HPDE6-E6E7 (cell line): ENCODE results near the gene ELN.

Source experiments
- DNase-seq: peaks from one replicate; pipeline ENCODE4 v3.0.0; 2011; ENCODE audit warnings: missing footprints; ENCODE audit errors: extremely low spot score

ELN gene

DNA sequence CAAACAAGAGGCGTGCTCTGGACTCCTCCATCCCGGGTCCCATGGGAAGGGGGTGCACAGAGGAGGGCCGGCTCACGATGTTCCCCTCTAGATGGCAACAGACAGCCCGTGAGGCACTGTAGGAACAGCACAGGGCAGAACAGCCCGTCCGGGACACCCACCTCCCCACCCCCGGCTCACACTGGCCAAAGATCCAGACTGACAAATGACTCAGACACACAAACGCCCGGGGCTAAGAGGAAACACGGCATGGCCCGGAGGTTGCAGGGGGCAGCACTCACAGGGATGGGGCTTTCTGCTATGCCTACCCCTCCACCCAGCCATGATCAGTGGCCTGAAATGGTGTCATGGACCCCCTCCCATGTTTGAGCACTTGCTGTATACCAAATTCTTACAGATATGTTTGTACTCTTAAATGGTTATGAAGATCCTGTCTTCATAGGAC is 4.9 kb upstream of the ELN start:
- DNase-seq, result peak; percentile 72

DNA sequence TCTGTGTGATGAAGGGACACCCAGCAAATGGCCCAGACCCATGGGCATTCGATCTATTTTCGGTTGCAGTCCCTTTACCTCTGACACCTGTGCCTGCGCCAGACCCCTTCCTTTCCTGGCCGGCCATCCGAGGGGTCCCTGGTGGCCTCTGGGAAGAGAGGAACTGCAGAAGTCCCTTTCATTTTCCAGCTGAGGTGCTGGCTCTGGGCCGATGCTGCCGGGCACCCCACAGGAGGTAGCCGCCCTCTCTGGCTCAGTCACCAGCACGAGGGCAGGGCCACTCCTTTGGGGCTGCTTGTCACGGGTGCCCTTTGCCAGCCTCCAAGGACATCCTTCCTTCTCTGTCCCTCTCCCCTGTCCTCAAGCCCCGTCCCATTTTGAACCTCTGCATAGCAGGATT is 4.2 kb upstream of the ELN start:
- DNase-seq, result no peak

DNA sequence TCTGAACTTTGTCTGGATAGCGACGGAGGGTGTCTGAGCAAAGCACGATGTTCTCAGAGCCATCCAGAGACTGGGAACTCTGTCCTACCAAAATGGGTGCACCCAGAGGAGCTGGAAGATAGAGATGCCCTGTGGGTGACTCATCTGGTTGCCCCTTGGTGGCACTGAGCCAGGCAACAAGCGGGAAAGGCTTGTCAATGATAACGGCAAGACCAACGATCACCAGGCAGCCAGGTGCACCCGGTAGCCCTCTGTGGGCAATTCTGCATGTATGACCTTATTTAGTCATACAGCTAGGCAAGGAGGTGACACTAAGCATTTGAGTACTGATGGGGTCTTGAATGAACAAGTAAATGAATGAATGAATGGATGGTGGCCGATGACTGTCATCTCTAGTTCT is 2.8 kb upstream of the ELN start:
- DNase-seq, result no peak

DNA sequence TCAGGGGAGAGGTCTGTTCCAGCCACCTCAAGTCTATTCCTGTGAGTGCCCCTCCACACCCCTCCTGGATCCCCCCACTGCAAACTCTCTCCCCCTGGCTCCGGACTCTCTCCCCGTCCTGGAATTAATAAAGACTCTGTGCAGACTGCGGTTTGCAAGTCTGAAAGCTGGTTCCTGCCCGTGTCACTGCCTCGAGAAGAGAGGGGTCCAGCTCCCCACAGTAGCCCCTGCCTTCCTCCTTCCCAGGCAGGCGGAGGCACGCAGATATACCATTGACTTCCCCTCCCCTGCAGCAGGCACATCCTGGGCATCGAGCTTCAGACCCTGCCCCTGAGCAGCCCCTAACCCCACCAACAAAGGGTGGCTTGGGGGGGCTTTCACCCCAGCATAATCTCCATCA is 2.2 kb upstream of the ELN start:
- DNase-seq, result no peak

- no peak for DNase-seq
Observed at GRCh38 chr7:74026406-74026902, 1.5 kb upstream of the ELN start.

GRCh38 chr7:74026903-74027682 is 880 bp upstream of the ELN start:
- peak; percentile 52 for DNase-seq

GRCh38 chr7:74028321-74028838 is 407 bp downstream of the ELN start:
- DNase-seq, result no peak

GRCh38 chr7:74029089-74029785 is 1.3 kb downstream of the ELN start:
- DNase-seq, result no peak

- DNase-seq, result no peak
Observed at GRCh38 chr7:74029991-74030415, 2.0 kb downstream of the ELN start.

DNA sequence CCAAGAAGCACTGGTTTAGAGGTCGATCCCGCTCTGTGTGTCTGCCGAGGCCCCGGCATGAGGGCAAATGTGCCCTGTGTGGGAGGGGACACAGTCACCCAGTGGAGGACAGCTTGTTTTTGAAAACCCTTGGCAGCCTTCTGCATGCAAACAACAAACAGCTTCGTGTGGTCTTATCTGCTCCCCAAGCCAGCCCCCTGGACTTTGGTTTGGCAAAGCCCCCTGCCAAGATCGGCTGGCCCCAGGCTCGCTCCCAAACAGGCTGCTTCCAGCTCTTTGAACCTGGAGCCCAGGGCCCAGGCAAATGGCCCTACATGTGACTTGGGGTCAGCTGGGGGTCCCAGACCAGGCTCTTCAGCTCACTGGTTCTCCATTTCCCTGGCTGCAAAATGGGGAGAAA is 2.9 kb downstream of the ELN start:
- DNase-seq, result no peak

DNA sequence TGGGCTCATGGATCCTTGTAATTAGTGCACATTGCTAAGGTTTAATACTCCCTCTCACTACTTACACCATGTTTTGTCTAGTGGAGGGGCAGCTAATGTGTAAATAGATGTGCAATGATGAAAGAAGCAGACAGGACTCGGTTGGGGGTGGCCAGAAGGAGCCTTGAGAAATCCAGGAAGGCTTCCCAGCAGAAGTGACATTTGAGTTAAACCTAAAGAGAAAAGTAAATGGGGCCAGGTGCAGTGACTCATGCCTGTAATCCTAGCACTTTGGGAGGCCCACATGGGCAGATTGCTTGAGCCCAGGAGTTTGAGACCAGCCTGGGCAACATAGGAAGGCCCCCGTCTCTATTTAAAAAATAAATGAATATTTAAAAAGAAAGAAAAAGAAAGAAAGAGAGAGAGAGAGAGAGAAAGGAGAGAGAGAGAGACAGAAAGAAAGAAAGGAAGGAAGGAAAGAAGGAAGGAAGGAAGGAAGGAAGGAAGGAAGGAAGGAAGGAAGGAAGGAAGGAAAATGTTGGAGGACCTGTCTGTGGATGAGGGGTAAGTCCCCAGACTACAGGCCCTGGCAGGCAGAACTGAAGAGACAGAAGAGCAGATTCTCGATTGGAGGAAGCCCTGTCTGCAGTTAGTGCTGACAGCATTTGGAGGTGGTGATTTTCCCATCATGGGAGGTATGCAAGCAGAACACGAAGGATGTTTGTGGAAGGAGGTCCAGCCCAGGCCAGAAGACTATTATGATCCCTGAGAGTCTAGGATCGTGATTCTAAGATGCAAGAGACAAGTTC is 3.6 kb downstream of the ELN start:
- no peak for DNase-seq

GRCh38 chr7:74032191-74032490 is 4.2 kb downstream of the ELN start:
- DNase-seq, result no peak

GRCh38 chr7:74032624-74033371 is 4.8 kb downstream of the ELN start:
- DNase-seq, result no peak

GRCh38 chr7:74033372-74034311 is 5.7 kb downstream of the ELN start:
- no peak for DNase-seq

DNA sequence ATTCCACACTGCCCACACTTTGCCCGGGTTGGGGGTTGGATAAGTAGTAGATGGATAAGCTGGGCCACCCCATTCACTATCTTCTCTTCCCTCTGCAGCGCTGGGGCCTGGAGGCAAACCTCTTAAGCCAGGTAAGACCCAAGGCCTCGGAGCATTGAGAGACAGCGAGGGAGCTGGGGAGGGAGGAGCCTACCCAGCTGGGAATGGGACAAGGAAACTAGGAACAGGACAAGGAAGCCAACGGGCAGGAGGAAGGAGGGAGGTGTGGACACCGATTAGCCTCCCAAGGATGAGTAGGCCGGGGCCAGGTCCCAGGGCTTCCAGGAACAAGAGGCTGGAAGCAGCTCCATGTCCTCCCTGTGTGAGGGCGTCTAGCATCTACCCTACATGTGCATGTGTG is 9.6 kb downstream of the ELN start:
- no peak for DNase-seq

DNA sequence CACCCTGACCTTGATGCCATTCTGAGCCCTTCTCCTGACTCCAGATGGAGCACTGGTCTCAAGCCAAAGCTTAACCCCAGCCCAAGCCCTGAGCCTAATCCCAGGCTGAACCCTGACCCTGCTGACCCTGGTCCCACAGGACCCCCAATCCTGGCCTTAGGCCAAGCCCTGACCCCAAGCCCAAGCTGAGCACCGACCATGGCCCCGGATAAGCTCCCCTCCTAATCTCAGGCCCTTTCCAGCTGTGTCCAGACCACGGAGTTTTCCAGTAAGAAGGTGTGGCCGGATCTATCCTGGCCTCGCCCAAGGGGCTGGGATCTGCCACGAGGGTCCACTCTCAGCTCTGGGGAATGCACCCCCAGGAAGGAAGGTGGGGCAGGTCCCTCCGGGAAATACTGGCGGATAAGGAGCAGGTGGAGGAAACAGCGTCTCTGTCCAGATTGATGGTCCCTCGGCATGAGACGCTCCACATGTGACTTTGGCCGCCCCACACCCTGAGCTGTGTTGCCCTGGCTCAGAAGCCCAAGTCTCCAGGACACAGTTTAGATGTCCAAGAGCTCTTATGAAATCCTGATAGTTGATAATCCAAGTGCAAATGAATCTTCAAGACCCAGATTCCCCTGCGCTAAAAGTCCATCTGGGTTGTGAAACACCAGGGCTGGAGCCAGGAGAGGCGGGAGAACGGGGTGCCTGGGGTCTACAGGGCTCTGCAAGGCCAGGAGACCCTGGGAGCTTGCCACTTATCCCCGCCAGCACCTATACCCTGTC is 10.4 kb downstream of the ELN start:
- no peak for DNase-seq

GRCh38 chr7:74039337-74039736 is 11.4 kb downstream of the ELN start:
- DNase-seq, result no peak

DNA sequence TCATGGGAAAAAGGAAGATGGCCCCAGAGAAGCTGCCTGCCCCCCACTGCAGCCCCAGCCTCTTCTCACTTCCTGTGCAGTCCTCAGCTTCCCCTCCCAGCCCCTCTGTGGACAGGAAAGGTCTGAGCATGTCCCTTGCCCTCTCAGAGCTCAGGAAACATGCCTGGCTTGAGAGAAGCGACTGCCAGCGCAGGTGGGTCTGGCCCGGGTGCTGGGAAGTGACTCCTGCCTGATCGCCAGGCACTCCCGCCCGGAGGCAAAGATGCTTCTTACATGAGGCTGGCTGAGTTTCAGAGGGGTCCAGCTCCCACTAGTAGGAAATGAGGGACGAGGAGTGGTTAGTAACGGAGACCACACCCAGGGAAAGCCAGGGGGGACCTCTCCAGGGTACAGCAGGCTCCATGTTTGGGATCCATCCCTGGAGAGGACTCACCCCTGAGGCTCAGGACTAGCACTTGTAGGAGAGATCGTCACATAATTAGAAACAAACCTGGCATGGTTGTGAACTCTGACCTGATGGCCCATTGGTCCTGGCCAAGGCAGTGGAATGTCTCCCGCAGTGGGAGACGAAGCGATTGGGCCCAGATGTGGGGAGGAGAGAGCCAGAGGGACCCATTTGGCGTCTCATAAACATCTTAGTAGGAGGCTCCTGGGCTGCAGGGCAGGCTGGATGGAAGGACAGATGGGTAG is 12.3 kb downstream of the ELN start:
- DNase-seq, result no peak
